Loucy (cell line): ENCODE results near the gene EHF.

Experiments used
- H2AFZ ChIP-seq: fragments of 200-600 bp; sonication (generic); 2 replicates; pipeline ENCODE4 v1.6.0; 2016; ENCODE audit warnings: antibody characterized with exemption, mild to moderate bottlenecking, low read length, moderate library complexity
- H3F3A ChIP-seq: fragments of 200-600 bp; 2 replicates; pipeline ENCODE4 v1.6.0; 2016; ENCODE audit warnings: antibody characterized with exemption, low read depth, mild to moderate bottlenecking
- H3K27me3 ChIP-seq: fragments of 200-600 bp; sonication (generic); 2 replicates; pipeline ENCODE4 v1.6.1; 2014; ENCODE audit warnings: low read length, mild to moderate bottlenecking; ENCODE audit not compliant: insufficient read depth, poor library complexity, severe bottlenecking
- H3K36me3 ChIP-seq: fragments of 200-600 bp; sonication (generic); 2 replicates; pipeline ENCODE4 v1.6.1; 2016; ENCODE audit warnings: low read length; ENCODE audit not compliant: insufficient read depth
- H3K4me1 ChIP-seq: fragments of 200-600 bp; sonication (generic); 2 replicates; pipeline ENCODE4 v1.5.1; 2014; ENCODE audit warnings: low read length, mild to moderate bottlenecking; ENCODE audit not compliant: insufficient read depth, poor library complexity, severe bottlenecking
- H3K4me2 ChIP-seq: fragments of 200-600 bp; sonication (generic); 2 replicates; pipeline ENCODE4 v1.6.0; 2014; ENCODE audit warnings: antibody characterized with exemption, low read length, low read depth, mild to moderate bottlenecking; ENCODE audit not compliant: poor library complexity, severe bottlenecking
- H3K4me3 ChIP-seq: fragments of 200-600 bp; sonication (generic); 2 replicates; pipeline ENCODE4 v1.5.1; 2014; ENCODE audit warnings: low read length, mild to moderate bottlenecking, mixed read lengths; ENCODE audit not compliant: poor library complexity, severe bottlenecking
- H3K79me2 ChIP-seq: fragments of 200-600 bp; sonication (generic); 2 replicates; pipeline ENCODE4 v1.6.1; 2014; ENCODE audit warnings: low read length; ENCODE audit not compliant: insufficient read depth
- H3K9ac ChIP-seq: fragments of 200-600 bp; sonication (generic); 2 replicates; pipeline ENCODE4 v1.6.0; 2014; ENCODE audit warnings: mild to moderate bottlenecking, low read depth, low read length, moderate library complexity; ENCODE audit not compliant: poor library complexity, severe bottlenecking
- H3K9me2 ChIP-seq: fragments of 200-600 bp; sonication (generic); replicated peaks from 2 replicates; pipeline ENCODE4 v1.6.1; 2016; ENCODE audit warnings: low read depth, low read length, mixed read lengths
- H3K9me3 ChIP-seq: fragments of 200-600 bp; sonication (generic); 2 replicates; pipeline ENCODE4 v1.6.1; 2014; ENCODE audit warnings: mild to moderate bottlenecking, antibody characterized with exemption, low read length, low read depth; ENCODE audit not compliant: insufficient read depth
- H4K20me1 ChIP-seq: fragments of 200-600 bp; sonication (generic); 2 replicates; pipeline ENCODE4 v1.6.0; 2014; ENCODE audit warnings: antibody characterized with exemption, low read length, mild to moderate bottlenecking; ENCODE audit not compliant: insufficient read depth, poor library complexity, severe bottlenecking
- CTCF ChIP-seq: fragments of 200-600 bp; sonication (generic); conservative IDR thresholded peaks from 2 replicates; pipeline ENCODE4 v1.5.1; 2014; ENCODE audit warnings: mild to moderate bottlenecking, antibody characterized with exemption, low read length
- EZH2phosphoT487 ChIP-seq: fragments of 200-600 bp; IDR thresholded peaks from 2 replicates; pipeline ENCODE4 v1.6.1; 2018; ENCODE audit warnings: antibody characterized with exemption, mild to moderate bottlenecking, moderate library complexity, borderline replicate concordance

Gene EHF

GRCh38 chr11:34593085-34593484 lies 27.8 kb upstream of the EHF start:
- H3K79me2 ChIP-seq, result no peaks in the 10 kb centered on the region
- no peaks in the 10 kb centered on the region for H3K36me3 ChIP-seq
- no peak overlapping the region for H3K9ac ChIP-seq
- no peak overlapping the region for H3K4me2 ChIP-seq
- no peaks in the 10 kb centered on the region for H3K9me2 ChIP-seq
- H3K9me3 ChIP-seq, result 0 out of 2 replicates have a peak, but pooled peaks cover 3% of the 10 kb centered on the region
- no peak overlapping the region for H3K4me3 ChIP-seq
- H3K27me3 ChIP-seq, result peaks cover 5% of the 10 kb centered on the region
- no peak for TF ChIP-seq CTCF
- TF ChIP-seq EZH2phosphoT487, result no peak
- H2AFZ ChIP-seq, result no peak overlapping the region
- no peaks in the 10 kb centered on the region for H4K20me1 ChIP-seq
- H3K4me1 ChIP-seq, result no peaks in the 10 kb centered on the region
- H3F3A ChIP-seq, result no peaks in the 10 kb centered on the region

GRCh38 chr11:34594603-34595002 lies 26.3 kb upstream of the EHF start:
- no peak overlapping the region for H3K4me3 ChIP-seq
- no peak overlapping the region for H3K9ac ChIP-seq
- no peaks in the 10 kb centered on the region for H3F3A ChIP-seq
- no peak overlapping the region for H3K4me2 ChIP-seq
- no peaks in the 10 kb centered on the region for H4K20me1 ChIP-seq
- TF ChIP-seq CTCF (no peak), EZH2phosphoT487 (no peak)
- 0 out of 2 replicates have a peak, but pooled peaks cover 3% of the 10 kb centered on the region for H3K9me3 ChIP-seq
- peaks cover 5% of the 10 kb centered on the region for H3K27me3 ChIP-seq
- H3K9me2 ChIP-seq, result no peaks in the 10 kb centered on the region
- no peaks in the 10 kb centered on the region for H3K79me2 ChIP-seq
- peaks cover 9% of the 10 kb centered on the region for H3K4me1 ChIP-seq
- no peak overlapping the region for H2AFZ ChIP-seq
- no peaks in the 10 kb centered on the region for H3K36me3 ChIP-seq

DNA sequence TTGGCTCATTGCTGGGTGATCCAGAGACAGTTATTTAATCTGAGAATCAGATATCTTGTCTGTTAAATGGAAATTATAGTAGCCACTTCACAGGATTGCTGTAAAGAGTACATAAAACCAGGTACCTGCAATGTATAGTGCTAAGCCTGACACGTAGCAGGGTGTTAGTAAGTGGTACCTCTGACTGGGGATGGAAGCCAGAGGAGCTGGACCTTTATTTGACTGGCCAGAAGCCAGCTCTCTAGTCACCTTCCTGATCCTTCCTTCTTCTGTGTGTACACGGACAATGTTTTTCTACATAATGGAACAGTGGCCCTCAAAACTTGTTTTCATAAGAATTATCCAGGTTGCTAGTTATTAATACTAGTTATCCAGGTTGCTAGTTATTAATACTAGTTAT lies 25.5 kb upstream of the EHF start:
- Histone ChIP-seq H3K27me3 (peaks cover 5% of the 10 kb centered on the region), H3K4me1 (peaks cover 17% of the 10 kb centered on the region), H4K20me1 (no peaks in the 10 kb centered on the region), H3K4me2 (no peak overlapping the region), H3F3A (no peaks in the 10 kb centered on the region), H3K79me2 (no peaks in the 10 kb centered on the region), H3K4me3 (no peak overlapping the region), H3K36me3 (no peaks in the 10 kb centered on the region), H3K9me3 (0 out of 2 replicates have a peak, but pooled peaks cover 3% of the 10 kb centered on the region), H2AFZ (no peak overlapping the region), H3K9me2 (no peaks in the 10 kb centered on the region), H3K9ac (no peak overlapping the region)
- TF ChIP-seq EZH2phosphoT487 (no peak), CTCF (no peak)
